Measurements from ENCODE around the gene DDHD1.

DNA sequence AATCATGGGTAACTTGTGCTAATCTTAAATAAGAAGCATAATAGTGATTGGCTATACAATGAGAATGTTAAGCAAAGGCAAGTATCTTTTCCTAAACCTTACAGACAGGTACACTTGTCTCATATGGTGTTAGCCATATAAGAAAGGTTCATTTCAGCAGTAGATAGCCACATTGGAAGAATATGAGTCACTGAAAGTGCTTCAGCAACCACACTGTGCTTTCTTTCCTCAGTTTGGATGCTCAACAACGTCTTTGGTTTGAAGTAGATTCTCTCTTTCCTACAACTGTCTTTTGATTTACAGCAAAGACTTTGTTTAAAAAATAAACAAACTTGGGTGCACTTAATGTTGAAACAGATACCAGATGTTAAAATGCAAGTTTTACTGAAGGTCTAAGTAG lies 8.9 kb downstream of the DDHD1 start:
- TF ChIP-seq CTCF (IDR thresholded peaks at IDR 0.05), result no peak
- no peak for TF ChIP-seq POLR2A (IDR thresholded peaks at IDR 0.05; ENCODE audit: low read length)
- no peak for TF ChIP-seq ESRRA (IDR thresholded peaks at IDR 0.05; ENCODE audit: borderline replicate concordance, low read length)
- TF ChIP-seq RAD21 (conservative IDR thresholded peaks at IDR 0.05 in 1 of 2, IDR thresholded peaks at IDR 0.05 in 1 of 2), result no peak
- TF ChIP-seq, protein P1, sequence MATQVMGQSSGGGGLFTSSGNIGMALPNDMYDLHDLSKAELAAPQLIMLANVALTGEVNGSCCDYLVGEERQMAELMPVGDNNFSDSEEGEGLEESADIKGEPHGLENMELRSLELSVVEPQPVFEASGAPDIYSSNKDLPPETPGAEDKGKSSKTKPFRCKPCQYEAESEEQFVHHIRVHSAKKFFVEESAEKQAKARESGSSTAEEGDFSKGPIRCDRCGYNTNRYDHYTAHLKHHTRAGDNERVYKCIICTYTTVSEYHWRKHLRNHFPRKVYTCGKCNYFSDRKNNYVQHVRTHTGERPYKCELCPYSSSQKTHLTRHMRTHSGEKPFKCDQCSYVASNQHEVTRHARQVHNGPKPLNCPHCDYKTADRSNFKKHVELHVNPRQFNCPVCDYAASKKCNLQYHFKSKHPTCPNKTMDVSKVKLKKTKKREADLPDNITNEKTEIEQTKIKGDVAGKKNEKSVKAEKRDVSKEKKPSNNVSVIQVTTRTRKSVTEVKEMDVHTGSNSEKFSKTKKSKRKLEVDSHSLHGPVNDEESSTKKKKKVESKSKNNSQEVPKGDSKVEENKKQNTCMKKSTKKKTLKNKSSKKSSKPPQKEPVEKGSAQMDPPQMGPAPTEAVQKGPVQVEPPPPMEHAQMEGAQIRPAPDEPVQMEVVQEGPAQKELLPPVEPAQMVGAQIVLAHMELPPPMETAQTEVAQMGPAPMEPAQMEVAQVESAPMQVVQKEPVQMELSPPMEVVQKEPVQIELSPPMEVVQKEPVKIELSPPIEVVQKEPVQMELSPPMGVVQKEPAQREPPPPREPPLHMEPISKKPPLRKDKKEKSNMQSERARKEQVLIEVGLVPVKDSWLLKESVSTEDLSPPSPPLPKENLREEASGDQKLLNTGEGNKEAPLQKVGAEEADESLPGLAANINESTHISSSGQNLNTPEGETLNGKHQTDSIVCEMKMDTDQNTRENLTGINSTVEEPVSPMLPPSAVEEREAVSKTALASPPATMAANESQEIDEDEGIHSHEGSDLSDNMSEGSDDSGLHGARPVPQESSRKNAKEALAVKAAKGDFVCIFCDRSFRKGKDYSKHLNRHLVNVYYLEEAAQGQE (IDR thresholded peaks at IDR 0.05), result no peak
- TF ChIP-seq CEBPB (IDR thresholded peaks at IDR 0.05), result no peak
- TF ChIP-seq, protein P2, sequence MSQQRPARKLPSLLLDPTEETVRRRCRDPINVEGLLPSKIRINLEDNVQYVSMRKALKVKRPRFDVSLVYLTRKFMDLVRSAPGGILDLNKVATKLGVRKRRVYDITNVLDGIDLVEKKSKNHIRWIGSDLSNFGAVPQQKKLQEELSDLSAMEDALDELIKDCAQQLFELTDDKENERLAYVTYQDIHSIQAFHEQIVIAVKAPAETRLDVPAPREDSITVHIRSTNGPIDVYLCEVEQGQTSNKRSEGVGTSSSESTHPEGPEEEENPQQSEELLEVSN (IDR thresholded peaks at IDR 0.05; ENCODE audit: borderline replicate concordance, low read depth), result no peak
- no peak for TF ChIP-seq CHD4 (IDR thresholded peaks at IDR 0.05; ENCODE audit: borderline replicate concordance)
- TF ChIP-seq BHLHE40 (IDR thresholded peaks at IDR 0.05; ENCODE audit: low read depth, low read length), result no peak
- TF ChIP-seq SMC3 (IDR thresholded peaks at IDR 0.05), result no peak
- no peak for TF ChIP-seq JUN (IDR thresholded peaks at IDR 0.05)
- TF ChIP-seq NR3C1 (IDR thresholded peaks at IDR 0.05), result no peak
- TF ChIP-seq HOXA7 (CRISPR knock-in tag; IDR thresholded peaks at IDR 0.05), result no peak

Measured in A549 (cell line).